Measurements from ENCODE around the gene CHD9NB.

Gene CHD9NB

DNA sequence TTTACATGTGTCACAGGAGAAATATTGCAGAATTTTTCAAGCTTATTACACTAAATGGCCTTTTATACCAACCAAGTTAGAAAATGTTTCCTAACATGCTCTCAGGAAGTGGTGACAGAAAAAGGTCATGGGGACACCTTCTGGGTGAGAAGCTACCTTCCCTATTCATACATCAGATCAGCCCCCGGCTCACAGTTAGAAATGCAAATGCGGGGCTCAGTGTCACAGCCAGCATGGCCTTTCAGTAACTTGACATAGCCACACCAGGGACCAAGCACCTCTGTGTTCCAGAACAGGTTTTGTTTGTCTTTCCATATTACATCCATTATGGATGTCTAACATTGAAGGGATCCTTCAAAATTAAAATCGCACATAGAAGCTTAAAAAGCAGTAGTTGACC, 59.5 kb downstream of the CHD9NB start:
- Histone ChIP-seq H3K27me3 (ENCODE audit: insufficient read depth, poor library complexity, severe bottlenecking) (no peaks in the 10 kb centered on the region), H3K4me3 (replicated peaks; ENCODE audit: insufficient read depth, low read length) (no peak overlapping the region), H3K27ac (replicated peaks) (no peak overlapping the region)
- TF ChIP-seq SPI1 (IDR thresholded peaks at IDR 0.05; ENCODE audit: borderline replicate concordance, low read depth) (no peak), POLR2AphosphoS5 (IDR thresholded peaks at IDR 0.05; ENCODE audit: low read depth) (no peak), REST (IDR thresholded peaks at IDR 0.05; ENCODE audit: insufficient replicate concordance, low read depth) (no peak), CTCF (IDR thresholded peaks at IDR 0.05; ENCODE audit: insufficient read depth, low read length) (no peak), GABPA (IDR thresholded peaks at IDR 0.05; ENCODE audit: low read depth) (no peak)
- DNase-seq (ENCODE audit: low read depth in 1 of 2, low spot score in 1 of 2) = no peak

DNA sequence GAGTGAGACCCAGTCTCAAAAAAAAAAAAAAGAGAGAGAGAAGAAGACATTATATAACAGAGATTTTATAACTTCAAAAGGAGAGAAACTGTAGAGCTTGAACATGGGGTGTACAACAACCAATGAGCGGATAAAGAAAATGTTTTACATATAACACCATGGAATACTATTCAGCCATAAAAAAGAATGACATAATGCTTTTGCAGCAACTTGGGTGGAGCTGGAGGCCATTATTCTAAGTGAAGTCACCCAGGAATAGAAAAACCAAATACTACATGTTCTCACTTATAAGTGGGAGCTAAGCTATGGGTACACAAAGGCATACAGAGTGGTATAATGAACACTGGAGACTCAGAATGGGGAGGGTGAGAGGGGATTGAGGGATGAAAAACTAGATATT, 61.1 kb downstream of the CHD9NB start:
- Histone ChIP-seq H3K27me3 (ENCODE audit: insufficient read depth, poor library complexity, severe bottlenecking) (no peaks in the 10 kb centered on the region), H3K27ac (replicated peaks) (no peak overlapping the region), H3K4me3 (replicated peaks; ENCODE audit: insufficient read depth, low read length) (no peak overlapping the region)
- no peak for DNase-seq (ENCODE audit: low read depth in 1 of 2, low spot score in 1 of 2)
- TF ChIP-seq REST (IDR thresholded peaks at IDR 0.05; ENCODE audit: insufficient replicate concordance, low read depth) (no peak), GABPA (IDR thresholded peaks at IDR 0.05; ENCODE audit: low read depth) (no peak), CTCF (IDR thresholded peaks at IDR 0.05; ENCODE audit: insufficient read depth, low read length) (no peak), SPI1 (IDR thresholded peaks at IDR 0.05; ENCODE audit: borderline replicate concordance, low read depth) (no peak), POLR2AphosphoS5 (IDR thresholded peaks at IDR 0.05; ENCODE audit: low read depth) (no peak)
